Fibroblast of lung (primary cell): ENCODE measurements around the gene SLC4A9. TPM values are rescaled to one million over a fixed set of nuclear protein-coding genes. Genes with fewer than 3 reads are reported as not detected.
A peak's percentile ranks its signal among the peaks of the same experiment; 100 is the strongest.

Experiments used
- DNase-seq, 2 donors: peaks; one replicate each; pipeline versions ENCODE4 v3.0.0 to v3.0.0-alpha.2; 2010; ENCODE audit warnings: low read depth in 2 of 2
- H2AFZ ChIP-seq: 2 replicates; pipeline ENCODE4 v1.5.1; 2012; ENCODE audit warnings: low read length, control low read depth, inconsistent platforms
- H3K27ac ChIP-seq: 2 replicates; pipeline ENCODE4 v1.5.1; 2011; ENCODE audit warnings: low read length, control low read depth; ENCODE audit not compliant: insufficient read depth
- H3K27me3 ChIP-seq: 2 replicates; pipeline ENCODE4 v1.5.1; 2011; ENCODE audit warnings: mild to moderate bottlenecking, low read length; ENCODE audit not compliant: control insufficient read depth, insufficient read depth
- H3K36me3 ChIP-seq: 2 replicates; pipeline ENCODE4 v1.5.1; 2011; ENCODE audit warnings: low read length; ENCODE audit not compliant: control insufficient read depth, insufficient read depth
- H3K4me1 ChIP-seq: 2 replicates; pipeline ENCODE4 v1.5.1; 2011; ENCODE audit warnings: low read length; ENCODE audit not compliant: control insufficient read depth, insufficient read depth; ENCODE audit errors: extremely low read depth
- H3K4me2 ChIP-seq: 2 replicates; pipeline ENCODE4 v1.5.1; 2011; ENCODE audit warnings: low read length, control low read depth; ENCODE audit not compliant: insufficient read depth; ENCODE audit errors: extremely low read depth
- H3K4me3 ChIP-seq, 4 experiments: fragments of 200-600 bp in 1 of 4; sonication (generic) in 1 of 4; replicated peaks in 1 of 4; 2 replicates each; pipeline ENCODE4 v1.5.1; 2011 to 2016; ENCODE audit warnings: low read length in 4 of 4, low read depth in 3 of 4, mild to moderate bottlenecking in 3 of 4, control low read depth in 2 of 4, inconsistent platforms in 1 of 4, mixed read lengths in 1 of 4; ENCODE audit not compliant: insufficient read depth in 1 of 4; ENCODE audit errors: control extremely low read depth in 1 of 4
- H3K79me2 ChIP-seq: 2 replicates; pipeline ENCODE4 v1.5.1; 2012; ENCODE audit warnings: mild to moderate bottlenecking, low read length, inconsistent platforms; ENCODE audit not compliant: control insufficient read depth, insufficient read depth
- H3K9ac ChIP-seq: 2 replicates; pipeline ENCODE4 v1.5.1; 2011; ENCODE audit warnings: mild to moderate bottlenecking, low read length, control low read depth; ENCODE audit not compliant: insufficient read depth
- H3K9me3 ChIP-seq: 2 replicates; pipeline ENCODE4 v1.5.1; 2012; ENCODE audit warnings: low read depth, low read length; ENCODE audit not compliant: control insufficient read depth, insufficient read depth
- H4K20me1 ChIP-seq: 2 replicates; pipeline ENCODE4 v1.5.1; 2011; ENCODE audit warnings: low read length; ENCODE audit not compliant: control insufficient read depth, insufficient read depth; ENCODE audit errors: extremely low read depth
- EZH2 ChIP-seq: IDR thresholded peaks from 2 replicates; pipeline ENCODE4 v1.5.1; 2012; ENCODE audit warnings: low read length, control low read depth, mild to moderate bottlenecking; ENCODE audit errors: missing control alignments
- polyA plus RNA-seq, 2 donors: library from polyadenylated mRNA; depleted of rRNA in 1 of 2; stranded (reverse) in 1 of 2; unstranded in 1 of 2; fragments of >200 nt; gene quantifications; 2 replicates each; pipeline ENCODE4 v1.2.1, GENCODE V29; 2011 to 2012; ENCODE audit warnings: missing spikeins in 1 of 2
- total RNA-seq: library from RNA; depleted of rRNA; stranded (reverse); fragments of >200 nt; gene quantifications from 2 replicates; pipeline ENCODE4 v1.2.1, GENCODE V29; 2014
- TF ChIP-seq, protein P1 (sequence below), 2 donors: IDR thresholded peaks in 1 of 2; conservative IDR thresholded peaks in 1 of 2; 1 replicate in 1 of 2; 2 replicates in 1 of 2; pipeline ENCODE4 v1.5.1; 2011 to 2012; ENCODE audit warnings: low read length in 2 of 2, control low read depth in 1 of 2, inconsistent platforms in 1 of 2, low read depth in 1 of 2, mild to moderate bottlenecking in 1 of 2

SLC4A9 gene
- total and polyA plus RNA-seq, 2 donors (not counting 1 experiment from before 2014, with no cell fraction given): not detected

- H3K9me3 ChIP-seq: no peaks in the 10 kb centered on the region
- TF ChIP-seq EZH2: no peak
- TF ChIP-seq, protein P1, sequence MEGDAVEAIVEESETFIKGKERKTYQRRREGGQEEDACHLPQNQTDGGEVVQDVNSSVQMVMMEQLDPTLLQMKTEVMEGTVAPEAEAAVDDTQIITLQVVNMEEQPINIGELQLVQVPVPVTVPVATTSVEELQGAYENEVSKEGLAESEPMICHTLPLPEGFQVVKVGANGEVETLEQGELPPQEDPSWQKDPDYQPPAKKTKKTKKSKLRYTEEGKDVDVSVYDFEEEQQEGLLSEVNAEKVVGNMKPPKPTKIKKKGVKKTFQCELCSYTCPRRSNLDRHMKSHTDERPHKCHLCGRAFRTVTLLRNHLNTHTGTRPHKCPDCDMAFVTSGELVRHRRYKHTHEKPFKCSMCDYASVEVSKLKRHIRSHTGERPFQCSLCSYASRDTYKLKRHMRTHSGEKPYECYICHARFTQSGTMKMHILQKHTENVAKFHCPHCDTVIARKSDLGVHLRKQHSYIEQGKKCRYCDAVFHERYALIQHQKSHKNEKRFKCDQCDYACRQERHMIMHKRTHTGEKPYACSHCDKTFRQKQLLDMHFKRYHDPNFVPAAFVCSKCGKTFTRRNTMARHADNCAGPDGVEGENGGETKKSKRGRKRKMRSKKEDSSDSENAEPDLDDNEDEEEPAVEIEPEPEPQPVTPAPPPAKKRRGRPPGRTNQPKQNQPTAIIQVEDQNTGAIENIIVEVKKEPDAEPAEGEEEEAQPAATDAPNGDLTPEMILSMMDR (conservative IDR thresholded peaks at IDR 0.05 in 1 of 2, IDR thresholded peaks at IDR 0.05 in 1 of 2; ENCODE audit: low read depth in 1 of 2, low read length in 2 of 2): no peak
- no peak overlapping the region for H3K27ac ChIP-seq
- no peak overlapping the region for H3K9ac ChIP-seq
- H3K79me2 ChIP-seq: no peaks in the 10 kb centered on the region
- DNase-seq: no peak
- H4K20me1 ChIP-seq: no peaks in the 10 kb centered on the region
- H3K4me2 ChIP-seq: no peak overlapping the region
- peaks cover 16% of the 10 kb centered on the region for H3K4me1 ChIP-seq
- H3K4me3 ChIP-seq: no peak overlapping the region
- H3K27me3 ChIP-seq: no peaks in the 10 kb centered on the region
- no peak overlapping the region for H2AFZ ChIP-seq
- H3K36me3 ChIP-seq: no peaks in the 10 kb centered on the region
Measured at GRCh38 chr5:140318792-140319191, 41.2 kb upstream of the SLC4A9 start.

GRCh38 chr5:140319833-140320232, 40.2 kb upstream of the SLC4A9 start:
- H3K27ac ChIP-seq: no peak overlapping the region
- H3K4me2 ChIP-seq: no peak overlapping the region
- peaks cover 23% of the 10 kb centered on the region for H3K4me1 ChIP-seq
- no peaks in the 10 kb centered on the region for H4K20me1 ChIP-seq
- H3K4me3 ChIP-seq: no peak overlapping the region
- no peak overlapping the region for H2AFZ ChIP-seq
- no peaks in the 10 kb centered on the region for H3K36me3 ChIP-seq
- H3K9ac ChIP-seq: no peak overlapping the region
- H3K9me3 ChIP-seq: no peaks in the 10 kb centered on the region
- no peak for TF ChIP-seq EZH2
- TF ChIP-seq, protein P1 (conservative IDR thresholded peaks at IDR 0.05 in 1 of 2, IDR thresholded peaks at IDR 0.05 in 1 of 2; ENCODE audit: low read depth in 1 of 2, low read length in 2 of 2): no peak
- no peaks in the 10 kb centered on the region for H3K79me2 ChIP-seq
- DNase-seq: no peak
- no peaks in the 10 kb centered on the region for H3K27me3 ChIP-seq

DNA sequence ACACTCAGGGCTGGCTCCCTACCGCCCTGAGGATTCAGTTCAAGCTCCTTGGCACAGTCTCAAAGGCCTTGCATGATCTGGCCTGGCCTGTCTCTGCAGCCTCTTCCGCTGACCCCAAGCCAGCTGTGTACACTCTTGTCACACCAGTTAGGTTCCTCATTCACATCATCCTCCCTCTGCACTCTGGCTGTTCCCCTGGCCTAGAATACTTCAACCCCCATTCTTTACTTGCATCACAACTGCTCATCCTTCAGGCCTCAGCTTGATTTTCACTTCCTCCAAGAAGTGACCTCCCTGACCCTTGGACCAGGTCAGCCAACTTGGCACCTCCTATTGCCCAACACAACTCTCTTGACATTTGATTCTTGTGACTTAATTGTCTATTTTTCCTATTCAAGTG, 38.2 kb upstream of the SLC4A9 start:
- H3K9ac ChIP-seq: no peak overlapping the region
- H4K20me1 ChIP-seq: no peaks in the 10 kb centered on the region
- H3K4me3 ChIP-seq: no peak overlapping the region
- no peaks in the 10 kb centered on the region for H3K36me3 ChIP-seq
- peak in 1 of 2 donors; percentile 40 for DNase-seq
- no peaks in the 10 kb centered on the region for H3K79me2 ChIP-seq
- H3K9me3 ChIP-seq: no peaks in the 10 kb centered on the region
- TF ChIP-seq EZH2: no peak
- TF ChIP-seq, protein P1 (conservative IDR thresholded peaks at IDR 0.05 in 1 of 2, IDR thresholded peaks at IDR 0.05 in 1 of 2; ENCODE audit: low read depth in 1 of 2, low read length in 2 of 2): no peak
- H2AFZ ChIP-seq: no peak overlapping the region
- no peak overlapping the region for H3K27ac ChIP-seq
- no peaks in the 10 kb centered on the region for H3K27me3 ChIP-seq
- H3K4me1 ChIP-seq: peaks cover 28% of the 10 kb centered on the region
- no peak overlapping the region for H3K4me2 ChIP-seq
